Osteoblast (primary cell): ENCODE data around the gene PHF20. TPM values are rescaled to one million over a fixed set of nuclear protein-coding genes. Genes with fewer than 3 reads are reported as not detected.
"Not testable (repeated sequence)": the region's sequence is repeated elsewhere in the genome, so short reads cannot be mapped to it uniquely, and the experiment has no call there.

Experiments used
- DNase-seq: peaks from one replicate; pipeline ENCODE4 v3.0.0; 2011; ENCODE audit warnings: low spot score, mixed read lengths; ENCODE audit not compliant: insufficient read length; ENCODE audit errors: missing footprints
- H2AFZ ChIP-seq: 2 replicates; pipeline ENCODE4 v1.6.0; 2011; ENCODE audit warnings: mild to moderate bottlenecking, low read length
- H3K27ac ChIP-seq: 2 replicates; pipeline ENCODE4 v1.5.1; 2011; ENCODE audit warnings: mild to moderate bottlenecking, low read depth, low read length, moderate library complexity
- H3K27me3 ChIP-seq: 2 replicates; pipeline ENCODE4 v1.6.0; 2012; ENCODE audit warnings: mild to moderate bottlenecking, control low read depth, inconsistent platforms, low read length, moderate library complexity; ENCODE audit not compliant: insufficient read depth
- H3K36me3 ChIP-seq: 2 replicates; pipeline ENCODE4 v1.5.1; 2011; ENCODE audit warnings: mild to moderate bottlenecking, low read length, control low read depth, moderate library complexity; ENCODE audit not compliant: insufficient read depth
- H3K4me1 ChIP-seq: 2 replicates; pipeline ENCODE4 v1.5.1; 2011; ENCODE audit warnings: mild to moderate bottlenecking, low read length, control low read depth, moderate library complexity; ENCODE audit not compliant: insufficient read depth
- H3K4me2 ChIP-seq: 2 replicates; pipeline ENCODE4 v1.6.0; 2011; ENCODE audit warnings: mild to moderate bottlenecking, low read length; ENCODE audit not compliant: insufficient read depth
- H3K4me3 ChIP-seq: fragments of 200-600 bp; sonication (generic); 3 replicates; pipeline ENCODE4 v1.5.1; 2012; ENCODE audit warnings: mild to moderate bottlenecking, low read length, inconsistent platforms; ENCODE audit not compliant: insufficient read depth
- H3K79me2 ChIP-seq: 2 replicates; pipeline ENCODE4 v1.6.0; 2012; ENCODE audit warnings: mild to moderate bottlenecking, low read length, control low read depth, inconsistent platforms; ENCODE audit not compliant: insufficient read depth
- H3K9me3 ChIP-seq: 2 replicates; pipeline ENCODE4 v1.5.1; 2011; ENCODE audit warnings: low read depth, low read length, control low read depth
- H4K20me1 ChIP-seq: 2 replicates; pipeline ENCODE4 v1.6.0; 2012; ENCODE audit warnings: mild to moderate bottlenecking, low read length, control low read depth; ENCODE audit not compliant: insufficient read depth
- CTCF ChIP-seq: IDR thresholded peaks from 2 replicates; pipeline ENCODE4 v1.5.1; 2011; ENCODE audit warnings: mild to moderate bottlenecking, low read depth, low read length, moderate library complexity; ENCODE audit errors: extremely low read depth
- small RNA-seq: library from RNA; depleted of rRNA; stranded (forward); fragments of <200 nt; gene quantifications from one replicate; pipeline ENCODE3, GENCODE V24; 2012
- total RNA-seq: library from RNA; depleted of rRNA; stranded (reverse); fragments of >200 nt; gene quantifications from 2 replicates; pipeline ENCODE4 v1.2.3, GENCODE V29; 2012

Gene PHF20
- total RNA-seq, 1 donor = 39.1 TPM

- Histone ChIP-seq H2AFZ (no peak overlapping the region), H3K4me3 (no peak overlapping the region), H3K4me1 (no peaks in the 10 kb centered on the region), H3K36me3 (no peaks in the 10 kb centered on the region), H3K9me3 (no peaks in the 10 kb centered on the region), H3K79me2 (no peaks in the 10 kb centered on the region), H3K27me3 (no peaks in the 10 kb centered on the region), H3K4me2 (no peak overlapping the region), H4K20me1 (no peaks in the 10 kb centered on the region), H3K27ac (no peak overlapping the region)
- TF ChIP-seq CTCF = peak; percentile 60
- no peak for DNase-seq
Observed at GRCh38 chr20:35991142-35991771, 219.4 kb downstream of the PHF20 start.

- TF ChIP-seq CTCF = peak; percentile 91
- Histone ChIP-seq H4K20me1 (no peaks in the 10 kb centered on the region), H2AFZ (no peak overlapping the region), H3K36me3 (no peaks in the 10 kb centered on the region), H3K4me3 (no peak overlapping the region), H3K4me1 (no peaks in the 10 kb centered on the region), H3K9me3 (no peaks in the 10 kb centered on the region), H3K27me3 (no peaks in the 10 kb centered on the region), H3K4me2 (peak overlapping the region; percentile 39), H3K27ac (no peak overlapping the region), H3K79me2 (no peaks in the 10 kb centered on the region)
- peak; percentile 90 for DNase-seq
Observed at GRCh38 chr20:35992713-35993335, 221.0 kb downstream of the PHF20 start.

DNA sequence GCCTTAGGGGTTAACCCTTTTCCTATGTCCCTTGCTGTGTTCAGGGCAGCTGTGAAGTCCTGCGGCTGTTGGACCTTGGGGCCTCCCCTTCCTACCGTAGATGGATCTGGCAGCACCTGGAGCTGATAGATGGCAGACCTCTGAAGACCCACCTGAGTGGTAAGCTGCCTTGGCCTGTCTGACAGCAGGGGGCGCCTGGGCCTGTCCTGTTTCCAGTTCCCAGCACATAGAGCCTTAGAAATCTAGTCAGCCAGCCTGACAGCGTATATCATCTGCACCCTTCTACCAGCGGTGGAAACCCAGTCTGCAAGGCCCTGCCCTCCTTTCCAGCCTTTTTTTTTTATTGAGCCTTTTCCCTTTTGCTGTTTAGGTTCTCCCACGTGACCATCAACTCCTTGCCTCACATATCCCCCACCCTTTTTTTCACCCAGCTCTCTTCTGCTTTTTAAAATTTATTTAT is 223.2 kb downstream of the PHF20 start:
- no peaks in the 10 kb centered on the region for H3K36me3 ChIP-seq
- H3K9me3 ChIP-seq = no peaks in the 10 kb centered on the region
- H3K4me1 ChIP-seq = no peaks in the 10 kb centered on the region
- H3K27ac ChIP-seq = no peak overlapping the region
- no peak overlapping the region for H2AFZ ChIP-seq
- no peak overlapping the region for H3K4me3 ChIP-seq
- H3K4me2 ChIP-seq = no peak overlapping the region
- H3K79me2 ChIP-seq = no peaks in the 10 kb centered on the region
- peak; percentile 94 for TF ChIP-seq CTCF
- H3K27me3 ChIP-seq = no peaks in the 10 kb centered on the region
- DNase-seq = peak; percentile 93
- H4K20me1 ChIP-seq = no peaks in the 10 kb centered on the region

- not testable (repeated sequence) for H3K9me3 ChIP-seq, H4K20me1 ChIP-seq, H3K27ac ChIP-seq, H3K4me1 ChIP-seq, H3K36me3 ChIP-seq, H3K27me3 ChIP-seq, H3K79me2 ChIP-seq, H3K4me2 ChIP-seq, H3K4me3 ChIP-seq, DNase-seq, H2AFZ ChIP-seq
Observed at GRCh38 chr20:35996492-35996891, 224.7 kb downstream of the PHF20 start.

Small RNAs within 50 kb of the gene (small RNA-seq; reads per million reads assigned to genes)
- gene COX7BP2 (not detected), gene HIGD1AP16 (not detected), gene RF00019 (not detected), gene RF00026 (not detected), gene RNU4-40P (not detected), gene RNU6-937P (not detected)

Other genes starting within 250 kb of the PHF20 start
- not detected in 2 replicates for gene C20orf173, start 242.4 kb upstream of the PHF20 start, total RNA-seq
- 475 and 538 TPM in 2 replicates for gene ERGIC3, start 229.9 kb upstream of the PHF20 start, total RNA-seq
- gene SPAG4, start 156.2 kb upstream of the PHF20 start, total RNA-seq = 3.2 and 4.0 TPM in 2 replicates
- 165 and 166 TPM in 2 replicates for gene CPNE1, start 107.1 kb upstream of the PHF20 start, total RNA-seq
- 57.8 and 62.6 TPM in 2 replicates for gene RBM12, start 107.1 kb upstream of the PHF20 start, total RNA-seq
- gene NFS1, start 72.7 kb upstream of the PHF20 start, total RNA-seq = 21.7 and 29.5 TPM in 2 replicates
- 108 and 124 TPM in 2 replicates for gene ROMO1, start 72.6 kb upstream of the PHF20 start, total RNA-seq
- 274 and 300 TPM in 2 replicates for gene RBM39, start 29.8 kb upstream of the PHF20 start, total RNA-seq
- gene SCAND1, start 182.5 kb downstream of the PHF20 start, total RNA-seq = 69.8 and 74.6 TPM in 2 replicates
- 0.72 and 2.1 TPM in 2 replicates for gene CNBD2, start 196.6 kb downstream of the PHF20 start, total RNA-seq